ENCODE results near the gene PAPSS2.
A peak's percentile ranks its signal among the peaks of the same experiment; 100 is the strongest.

PAPSS2 gene

GRCh38 chr10:87753995-87754866 lies 94.6 kb downstream of the PAPSS2 start:
- DNase-seq, result no peak

DNA sequence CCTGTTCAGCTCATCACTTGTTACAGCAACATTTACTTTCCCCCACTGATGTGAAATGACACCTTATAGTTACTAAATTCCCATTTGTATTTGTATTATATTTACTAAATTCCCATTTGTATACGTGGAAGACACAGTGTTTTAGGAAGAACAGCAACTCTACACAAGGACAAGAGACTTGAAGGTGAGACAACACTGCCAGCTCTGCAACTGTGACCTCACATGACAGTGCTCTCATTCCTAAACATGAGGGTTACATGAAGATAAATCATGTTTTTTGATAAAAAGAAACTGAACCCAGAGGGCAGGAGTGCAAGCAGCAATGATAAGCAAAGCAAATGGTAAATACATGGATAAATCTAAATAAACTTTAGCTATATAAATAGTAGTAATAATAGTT lies 98.0 kb downstream of the PAPSS2 start:
- DNase-seq, result no peak

DNA sequence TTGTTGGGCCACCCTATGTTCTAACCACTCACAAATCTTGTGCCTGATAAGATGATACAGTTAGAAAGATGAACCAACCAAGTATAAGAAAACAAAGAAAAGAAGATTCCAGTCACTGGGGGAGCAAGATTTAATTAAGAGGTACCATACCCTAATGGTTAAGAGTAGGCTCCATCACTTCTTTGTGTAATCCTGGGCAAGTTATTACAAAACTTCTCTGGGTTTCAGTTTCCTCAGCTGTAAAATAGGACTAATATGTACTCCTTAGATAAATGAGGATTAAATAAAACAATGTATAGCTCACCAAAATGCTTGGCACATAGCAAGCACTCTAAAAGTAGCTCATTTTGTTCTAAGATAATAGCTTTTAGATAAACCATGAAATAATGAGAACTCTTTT lies 99.9 kb downstream of the PAPSS2 start:
- no peak for DNase-seq

GRCh38 chr10:87760195-87760905 lies 100.7 kb downstream of the PAPSS2 start:
- DNase-seq, result no peak

GRCh38 chr10:87761153-87761552 lies 101.5 kb downstream of the PAPSS2 start:
- no peak for DNase-seq

- no peak for DNase-seq
These were observed 102.2 kb downstream of the PAPSS2 start for GRCh38 chr10:87761892-87762291.

- DNase-seq, result no peak
These were observed 103.6 kb downstream of the PAPSS2 start for GRCh38 chr10:87763086-87763861.

DNA sequence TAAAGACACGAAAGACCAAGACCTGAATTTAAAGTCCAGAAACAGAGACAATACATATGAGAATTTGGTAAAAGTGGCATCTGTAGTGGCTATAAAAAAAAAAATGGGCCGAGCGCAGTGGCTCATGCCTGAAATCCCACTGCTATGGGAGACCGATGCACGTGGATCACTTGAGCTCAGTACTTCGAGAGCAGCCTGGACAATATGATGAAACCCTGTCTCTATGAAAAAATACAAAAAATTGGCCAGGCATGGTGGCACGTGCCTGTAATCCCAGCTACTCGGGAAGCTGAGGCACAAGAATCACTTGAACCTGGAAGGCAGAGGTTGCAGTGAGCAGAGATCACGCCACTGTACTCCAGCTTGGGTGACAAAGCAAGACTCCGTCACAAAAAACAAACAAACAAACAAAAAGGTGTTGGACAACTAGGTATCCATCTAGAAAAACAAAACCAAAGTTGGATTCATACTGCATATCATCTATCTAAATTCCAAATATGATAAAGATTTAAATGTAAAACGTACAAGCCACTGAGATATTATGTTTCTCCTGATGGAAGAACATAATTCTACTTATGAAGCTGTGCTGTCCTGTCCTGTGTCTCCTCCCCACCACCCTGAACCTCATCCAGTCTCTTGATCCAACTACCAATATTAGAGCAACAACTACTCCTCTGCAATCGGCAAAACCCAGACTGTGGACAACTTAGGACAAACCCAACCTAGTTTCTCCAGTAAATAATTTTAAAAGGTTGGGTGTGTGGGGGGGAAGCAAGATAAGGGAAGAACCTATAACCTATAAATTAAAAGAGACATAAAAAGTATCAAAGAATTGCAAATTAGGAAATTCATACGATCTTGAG lies 104.6 kb downstream of the PAPSS2 start:
- no peak for DNase-seq

- no peak for DNase-seq
These were observed 106.1 kb downstream of the PAPSS2 start for GRCh38 chr10:87765666-87766376.

GRCh38 chr10:87767253-87767652 lies 107.6 kb downstream of the PAPSS2 start:
- no peak for DNase-seq

DNA sequence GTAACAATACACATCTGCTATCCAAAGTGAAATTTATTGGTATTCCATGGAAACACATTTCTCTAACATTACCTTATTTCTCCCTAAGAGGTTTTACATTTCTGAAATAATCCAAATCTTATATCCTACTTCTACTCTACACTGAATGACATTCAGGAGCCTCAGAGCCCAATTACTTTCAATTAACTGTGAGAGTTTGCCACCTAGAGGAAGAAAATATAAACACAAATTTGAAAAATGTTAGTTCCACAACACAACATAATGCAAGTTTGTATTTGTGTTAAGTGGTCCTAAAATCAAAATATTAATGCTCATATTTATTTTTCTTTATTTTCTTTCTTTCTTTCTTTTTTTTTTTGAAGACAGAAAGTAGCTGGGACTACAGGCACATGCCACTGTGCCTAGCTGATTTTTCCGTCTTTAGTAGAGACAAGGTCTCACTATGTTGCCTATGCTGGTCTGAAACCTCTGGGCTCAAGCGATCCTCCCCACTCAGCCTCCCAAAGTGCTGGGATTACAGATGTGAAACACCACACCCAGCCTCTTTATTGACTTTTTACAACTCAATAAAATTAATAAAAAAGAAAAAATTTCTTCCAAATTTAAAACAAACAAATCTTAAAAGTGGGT lies 112.3 kb downstream of the PAPSS2 start:
- peak; percentile 10 for DNase-seq

GRCh38 chr10:87775766-87776165 lies 116.1 kb downstream of the PAPSS2 start:
- no peak for DNase-seq

DNA sequence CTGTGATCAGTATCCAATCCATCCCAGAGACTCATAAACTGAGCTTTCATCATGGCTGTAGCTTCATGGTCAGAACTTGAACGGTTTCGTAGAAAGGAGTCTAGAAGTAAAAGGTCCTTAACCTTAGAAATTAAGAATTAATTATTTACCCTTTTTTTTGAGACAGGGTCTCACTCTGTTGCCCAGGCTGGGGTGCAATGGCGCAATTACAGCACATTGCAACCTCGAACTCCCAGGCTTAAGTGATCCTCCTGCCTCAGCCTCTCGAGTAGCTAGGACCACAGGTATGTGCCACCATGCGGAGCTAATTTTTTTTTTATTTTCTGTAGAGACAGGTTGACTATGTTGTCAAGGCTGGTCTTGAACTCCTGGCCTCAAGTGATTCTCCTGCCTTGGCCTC lies 116.7 kb downstream of the PAPSS2 start:
- DNase-seq, result no peak

DNA sequence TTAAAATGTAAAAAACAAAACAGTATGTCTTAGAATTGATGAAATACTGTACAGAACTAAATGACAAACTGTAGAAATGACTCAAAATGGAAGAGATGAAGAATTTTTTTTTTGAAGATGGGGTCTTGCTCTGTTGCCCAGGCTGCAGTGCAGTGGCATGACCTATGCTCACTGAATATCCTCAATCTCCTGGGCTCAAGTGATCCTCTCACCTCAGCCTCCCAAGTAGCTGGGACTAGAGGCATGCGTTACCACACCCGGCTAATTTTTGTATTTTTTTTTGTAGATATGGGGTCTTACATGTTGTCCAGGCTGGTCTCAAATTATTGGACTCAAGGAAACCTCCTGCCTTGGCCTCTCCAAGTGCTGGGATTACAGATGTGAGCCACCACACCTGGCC lies 121.9 kb downstream of the PAPSS2 start:
- DNase-seq, result no peak

GRCh38 chr10:87782721-87783120 lies 123.0 kb downstream of the PAPSS2 start:
- DNase-seq, result no peak

DNA sequence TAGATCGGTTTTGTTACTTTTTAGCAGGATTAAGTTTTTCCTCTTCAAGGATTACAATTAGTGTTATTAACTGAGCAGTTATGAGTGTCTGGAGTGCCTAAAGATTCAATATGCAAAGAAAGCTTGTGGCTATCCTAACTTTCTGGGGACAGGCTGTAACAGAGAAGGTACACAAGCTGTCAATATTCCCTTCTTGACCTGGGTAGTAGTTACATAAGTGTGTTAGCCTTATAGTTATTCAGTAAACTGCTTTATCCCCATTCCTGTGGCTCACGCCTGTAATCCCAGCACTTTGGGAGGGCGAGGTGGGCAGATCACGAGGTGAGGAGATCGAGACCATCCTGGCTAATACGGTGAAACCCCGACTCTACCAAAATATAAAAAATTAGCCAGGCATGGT lies 126.7 kb downstream of the PAPSS2 start:
- no peak for DNase-seq

GRCh38 chr10:87790185-87790584 lies 130.5 kb downstream of the PAPSS2 start:
- DNase-seq, result no peak

- DNase-seq, result no peak
These were observed 134.6 kb downstream of the PAPSS2 start for GRCh38 chr10:87794285-87794684.
